Ovary (tissue), 9 donors: Measurements from ENCODE around the gene SNRPB. TPM values are rescaled to one million over a fixed set of nuclear protein-coding genes. Genes with fewer than 3 reads are reported as not detected.

ENCODE experiments used
- DNase-seq, 5 donors: peaks; one replicate each; pipeline ENCODE4 v3.0.0-alpha.2; 2019 to 2020
- H3K27ac ChIP-seq, 2 donors: fragments of 200-600 bp; one replicate each; pipeline versions ENCODE4 v1.5.1 to v1.8.0; 2019 to 2022
- H3K27me3 ChIP-seq: fragments of 200-600 bp; one replicate; pipeline ENCODE4 v1.8.0; 2022
- H3K36me3 ChIP-seq: fragments of 200-600 bp; sonication (generic); one replicate; pipeline ENCODE4 v1.5.1; 2019
- H3K4me1 ChIP-seq: one replicate; pipeline ENCODE4 v1.8.1; 2013; ENCODE audit warnings: mild to moderate bottlenecking, moderate library complexity; ENCODE audit not compliant: insufficient read depth
- H3K4me3 ChIP-seq: fragments of 200-600 bp; sonication (generic); one replicate; pipeline ENCODE4 v1.5.1; 2017
- H3K9me3 ChIP-seq, 2 donors: fragments of 200-600 bp in 1 of 2; sonication (generic) in 1 of 2; one replicate each; pipeline versions ENCODE4 v1.5.1 to v1.8.1; 2013 to 2019; ENCODE audit warnings: mild to moderate bottlenecking in 1 of 2, moderate library complexity in 1 of 2
- CTCF ChIP-seq, 3 donors: fragments of 450-650 bp in 2 of 3; fragments of 200-600 bp in 1 of 3; IDR thresholded peaks; one replicate each; pipeline versions ENCODE4 v1.5.1 to v1.8.0; 2016 to 2022; ENCODE audit warnings: antibody characterized with exemption in 3 of 3, mild to moderate bottlenecking in 1 of 3
- EP300 ChIP-seq: sonication (generic); formaldehyde crosslinking; IDR thresholded peaks from one replicate; pipeline ENCODE4 v1.6.1; 2017; ENCODE audit warnings: antibody characterized with exemption
- POLR2A ChIP-seq: fragments of 450-650 bp; IDR thresholded peaks from one replicate; pipeline ENCODE4 v1.6.1; 2017; ENCODE audit warnings: antibody characterized with exemption, mild to moderate bottlenecking, moderate library complexity
- WGBS, 3 donors: extraction: QIAGEN DNeasy Blood & Tissue Kit in 1 of 3; methylation state at CpG; one replicate each; pipeline versions ENCODE4 v1.1.5 to v1.1.7; 2013 to 2017; 5-methylcytosine and 5-hydroxymethylcytosine counted together
- intact Hi-C, 4 donors: fragments of 100-400 bp; cut with DNase I; formaldehyde crosslinking; loops; one replicate each; pipeline versions ENCODE4 v1.11.0 to v1.15.1; 2022 to 2023
- polyA plus RNA-seq, 2 donors: library from polyadenylated mRNA; stranded (reverse); fragments of 200-250 nt in 1 of 2; fragments of 350-450 nt in 1 of 2; fragmentation: Illumina TruSeq in 1 of 2; extraction: RNeasy Lipid Tissue Mini Kit (QIAGEN cat#74804) in 1 of 2; gene quantifications; one replicate each; pipeline ENCODE4 v1.2.3, GENCODE V29; 2013 to 2014
- total RNA-seq, 7 donors: library from RNA; depleted of rRNA in 2 of 7; stranded (reverse); fragments of >200 nt in 2 of 7; fragmentation: NEBNext Ultra II Directional in 3 of 7; extraction: Animal tissue kit (Norgen Biotek cat#: 25700) in 3 of 7; gene quantifications; one replicate each; pipeline versions ENCODE4 v1.1.0 to v1.2.4, GENCODE V29; 2016 to 2023
- donor health status: DM: no; HTN: no; CAD: no; lungs with moderate emphysema.
- donor health status: DM: no; HTN: no; CAD: no.
- donor health status: Bipolar disorder and iron deficiency.
- donor health status: DM: yes; HTN: yes; CAD: no.
- donor health status: DM: no; HTN: no; CAD: no.
- donor health status: DM: yes; HTN: yes; CAD: no.

Gene SNRPB
- total and polyA plus RNA-seq, 9 donors: 41.6 to 170 (median 117) TPM

GRCh38 chr20:2468581-2469407 lies 1.8 kb downstream of the SNRPB start:
- no peak for TF ChIP-seq POLR2A
- no peak for TF ChIP-seq EP300
- no peak for TF ChIP-seq CTCF (IDR thresholded peaks at IDR 0.05)
- Histone ChIP-seq H3K27ac (no peak overlapping the region), H3K9me3 (no peaks in the 10 kb centered on the region), H3K4me3 (no peak overlapping the region), H3K4me1 (peaks cover 7% of the 10 kb centered on the region), H3K27me3 (no peaks in the 10 kb centered on the region), H3K36me3 (no peaks in the 10 kb centered on the region)
- intact Hi-C loops: loop anchor here in 1 of 4 donors (10.0 kb wide), 1 partner anchor 694 kb away; no protein-coding TSS in a partner anchor
- 50 to 64% (median 56%) methylated on average over 11 of the region's 11 CpGs for WGBS, 3 donors
- no peak for DNase-seq

GRCh38 chr20:2467412-2467811 lies 3.2 kb downstream of the SNRPB start:
- no peak for DNase-seq
- intact Hi-C loops: loop anchor here in 1 of 4 donors (10.0 kb wide), 1 partner anchor 693 kb away; no protein-coding TSS in a partner anchor
- no peaks in the 10 kb centered on the region for H3K27me3 ChIP-seq
- no peaks in the 10 kb centered on the region for H3K9me3 ChIP-seq
- peaks cover 7% of the 10 kb centered on the region for H3K4me1 ChIP-seq
- 68 to 83% (median 72%) methylated on average over 5 of the region's 5 CpGs for WGBS, 3 donors
- no peak for TF ChIP-seq CTCF (IDR thresholded peaks at IDR 0.05)
- TF ChIP-seq EP300: no peak
- TF ChIP-seq POLR2A: no peak
- H3K27ac ChIP-seq: no peak overlapping the region
- no peak overlapping the region for H3K4me3 ChIP-seq
- no peaks in the 10 kb centered on the region for H3K36me3 ChIP-seq

GRCh38 chr20:2465100-2465499 lies 5.5 kb downstream of the SNRPB start:
- WGBS, 3 donors: 94 to 97% (median 96%) methylated on average over 6 of the region's 6 CpGs
- H3K27me3 ChIP-seq: no peaks in the 10 kb centered on the region
- peaks cover 7% of the 10 kb centered on the region for H3K4me1 ChIP-seq
- intact Hi-C loops: loop anchor here in 1 of 4 donors (10.0 kb wide), 1 partner anchor 690 kb away; no protein-coding TSS in a partner anchor
- no peak overlapping the region for H3K27ac ChIP-seq
- no peaks in the 10 kb centered on the region for H3K9me3 ChIP-seq
- DNase-seq: no peak
- no peak for TF ChIP-seq EP300
- no peak for TF ChIP-seq POLR2A
- no peak overlapping the region for H3K4me3 ChIP-seq
- H3K36me3 ChIP-seq: no peaks in the 10 kb centered on the region

GRCh38 chr20:2463616-2464365 lies 6.8 kb downstream of the SNRPB start:
- no peak for TF ChIP-seq EP300
- TF ChIP-seq CTCF (IDR thresholded peaks at IDR 0.05): no peak
- TF ChIP-seq POLR2A: no peak
- Histone ChIP-seq H3K4me3 (no peak overlapping the region), H3K27me3 (no peaks in the 10 kb centered on the region), H3K27ac (no peak overlapping the region), H3K36me3 (no peaks in the 10 kb centered on the region), H3K4me1 (peaks cover 5% of the 10 kb centered on the region), H3K9me3 (no peaks in the 10 kb centered on the region)
- WGBS, 3 donors: 91 to 95% (median 92%) methylated on average over 9 of the region's 9 CpGs
- intact Hi-C loops: loop anchor here in 1 of 4 donors (10.0 kb wide), 1 partner anchor 689 kb away; no protein-coding TSS in a partner anchor
- DNase-seq: no peak
